Measurements from ENCODE around the gene NPL.

The NPL gene

DNA sequence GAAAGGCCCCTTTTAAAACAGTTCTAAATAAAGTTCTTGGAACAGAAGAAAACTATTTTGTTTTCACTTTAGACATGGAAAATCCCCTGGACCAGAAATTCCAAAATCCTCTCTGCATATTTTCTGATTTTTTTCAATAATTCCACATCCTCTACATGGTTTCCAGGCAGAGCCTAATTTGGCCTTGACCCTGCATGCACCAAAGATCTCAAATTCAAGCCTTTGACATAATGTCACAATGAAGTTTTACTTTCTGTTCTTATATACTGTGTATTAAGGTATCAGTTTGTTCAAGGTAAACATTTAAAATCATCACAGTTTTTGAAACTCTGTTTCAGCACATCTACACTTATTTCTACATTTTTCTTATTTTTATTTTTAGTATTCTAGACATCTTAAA lies 12.2 kb upstream of the NPL start:
- H3K4me3 ChIP-seq (ENCODE audit: low read depth, low read length) = no peak overlapping the region

DNA sequence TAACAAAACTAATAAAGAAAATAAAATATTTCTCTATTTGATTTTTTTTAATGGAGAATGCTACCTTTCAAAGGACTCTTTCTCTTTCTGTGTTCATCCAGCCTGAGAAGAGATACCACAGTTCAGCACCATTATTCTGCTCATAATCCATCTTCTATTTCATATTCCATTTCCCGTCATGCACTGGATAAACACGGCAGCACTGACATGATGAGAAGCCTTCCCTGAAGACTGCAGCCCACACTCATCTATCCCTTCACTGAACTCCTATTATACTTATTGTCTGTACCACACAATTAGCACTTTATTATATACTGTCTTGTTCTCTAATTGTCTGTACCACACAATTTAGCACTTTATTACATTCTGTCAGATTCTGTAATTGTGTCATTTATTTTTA lies 10.7 kb upstream of the NPL start:
- H3K4me3 ChIP-seq (ENCODE audit: low read depth, low read length) = no peak overlapping the region

- no peak overlapping the region for H3K4me3 ChIP-seq (ENCODE audit: low read depth, low read length)
Observed at GRCh38 chr1:182779530-182779929, 10.0 kb upstream of the NPL start.

- H3K4me3 ChIP-seq (ENCODE audit: low read depth, low read length) = no peak overlapping the region
Observed at GRCh38 chr1:182781841-182782586, 7.6 kb upstream of the NPL start.

- no peak overlapping the region for H3K4me3 ChIP-seq (ENCODE audit: low read depth, low read length)
Observed at GRCh38 chr1:182782587-182782913, 7.0 kb upstream of the NPL start.

DNA sequence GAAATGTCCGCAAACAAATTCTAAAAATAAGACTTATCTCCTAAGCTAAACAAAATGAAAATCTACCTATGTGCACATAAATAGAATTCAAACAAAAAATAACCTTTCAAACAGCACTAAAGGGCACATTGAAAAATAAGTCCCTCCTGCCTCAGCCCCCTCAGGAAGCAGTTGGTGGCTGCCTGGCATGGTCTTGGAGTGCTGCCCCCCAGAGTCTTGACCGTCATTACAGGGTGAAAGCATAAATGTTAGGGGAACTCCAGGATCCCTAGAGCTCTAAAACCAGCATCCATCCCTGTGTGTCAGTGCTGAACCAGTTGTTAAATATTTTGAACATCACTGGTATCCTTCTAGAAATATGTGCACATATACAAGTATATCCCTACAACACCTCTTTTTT lies 6.5 kb upstream of the NPL start:
- H3K4me3 ChIP-seq (ENCODE audit: low read depth, low read length) = no peak overlapping the region

- no peak overlapping the region for H3K4me3 ChIP-seq (ENCODE audit: low read depth, low read length)
Observed at GRCh38 chr1:182784556-182785171, 4.9 kb upstream of the NPL start.

- H3K4me3 ChIP-seq (ENCODE audit: low read depth, low read length) = no peak overlapping the region
Observed at GRCh38 chr1:182785181-182785580, 4.4 kb upstream of the NPL start.

- H3K4me3 ChIP-seq (ENCODE audit: low read depth, low read length) = no peak overlapping the region
Observed at GRCh38 chr1:182786223-182786994, 3.2 kb upstream of the NPL start.

GRCh38 chr1:182786995-182787324 lies 2.6 kb upstream of the NPL start:
- H3K4me3 ChIP-seq (ENCODE audit: low read depth, low read length) = no peak overlapping the region

GRCh38 chr1:182791281-182792179 lies 2.0 kb downstream of the NPL start:
- H3K4me3 ChIP-seq (ENCODE audit: low read depth, low read length) = no peak overlapping the region

DNA sequence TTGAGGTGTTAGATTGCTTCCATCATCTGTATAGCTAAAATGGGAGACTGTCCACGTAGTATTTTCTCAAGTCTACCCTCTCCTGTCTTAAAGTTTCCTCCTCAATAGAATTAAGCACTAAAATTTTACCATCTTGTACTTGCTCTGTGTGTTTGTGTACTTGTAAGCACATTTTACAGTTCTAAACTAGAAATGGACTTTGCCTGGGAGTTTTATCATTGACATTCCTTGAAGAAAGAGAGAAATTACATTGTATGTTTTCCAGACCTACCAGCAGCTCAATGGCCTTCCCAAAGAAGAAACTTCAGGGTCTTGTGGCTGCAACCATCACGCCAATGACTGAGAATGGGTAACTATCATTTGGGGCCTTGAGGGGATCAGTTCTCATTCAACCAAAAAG lies 4.5 kb downstream of the NPL start:
- no peak overlapping the region for H3K4me3 ChIP-seq (ENCODE audit: low read depth, low read length)

DNA sequence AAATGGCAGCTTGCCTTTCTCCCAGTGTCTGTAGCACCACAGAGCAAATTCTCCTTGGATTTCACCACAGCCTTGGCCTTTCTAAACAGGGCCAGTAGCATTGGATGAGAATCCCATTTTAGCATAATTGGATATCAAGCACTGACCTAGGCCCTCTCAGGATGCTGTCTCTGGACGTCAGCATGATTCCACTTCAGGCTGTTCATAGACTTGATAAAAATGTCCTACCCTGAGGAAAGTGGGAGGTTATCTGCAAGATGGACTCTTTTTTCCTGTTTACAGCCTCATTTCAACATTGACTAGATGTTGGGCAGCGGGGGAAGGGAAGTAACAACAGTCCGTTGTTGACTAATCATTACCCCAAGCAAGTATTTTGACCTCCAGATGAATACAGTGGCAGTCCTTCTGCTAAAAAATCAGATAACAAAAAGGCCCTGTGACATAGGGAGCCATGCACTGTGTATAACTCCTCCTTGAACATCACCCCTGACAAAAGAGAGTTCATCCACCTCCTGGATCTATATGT lies 5.2 kb downstream of the NPL start:
- no peak overlapping the region for H3K4me3 ChIP-seq (ENCODE audit: low read depth, low read length)

DNA sequence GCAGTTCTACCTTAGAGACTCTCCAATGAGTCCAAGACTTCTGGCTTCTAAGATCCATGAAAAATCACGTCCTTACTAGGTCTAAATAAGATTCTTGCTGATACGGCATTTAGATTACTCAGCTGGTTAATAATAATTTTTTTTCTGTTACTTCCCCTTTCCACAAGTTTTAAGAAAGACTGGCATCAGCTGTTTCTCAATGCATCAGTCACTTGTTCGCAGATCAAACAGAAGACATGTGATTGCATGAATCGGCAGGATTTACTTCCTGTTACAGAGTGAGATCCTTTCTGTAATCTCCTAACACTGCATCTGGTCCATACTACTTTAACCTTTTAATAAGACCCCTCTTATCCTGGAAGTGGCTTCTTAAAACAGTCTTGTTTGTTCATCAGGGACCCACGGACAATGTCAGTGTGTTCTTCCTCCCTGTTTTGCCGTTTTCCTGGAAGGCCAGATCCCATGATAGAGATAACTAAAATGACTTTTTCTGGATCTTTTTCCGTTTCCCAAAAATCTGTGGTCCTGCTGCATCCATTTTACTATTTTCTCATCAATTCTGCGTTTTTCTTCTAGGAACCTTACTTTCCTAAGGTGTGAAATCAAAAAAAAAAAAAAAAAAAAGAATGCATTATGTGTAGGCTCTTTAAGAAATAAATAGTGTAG lies 6.1 kb downstream of the NPL start:
- H3K4me3 ChIP-seq (ENCODE audit: low read depth, low read length) = no peak overlapping the region

GRCh38 chr1:182802006-182802803 lies 12.6 kb downstream of the NPL start:
- no peak overlapping the region for H3K4me3 ChIP-seq (ENCODE audit: low read depth, low read length)

DNA sequence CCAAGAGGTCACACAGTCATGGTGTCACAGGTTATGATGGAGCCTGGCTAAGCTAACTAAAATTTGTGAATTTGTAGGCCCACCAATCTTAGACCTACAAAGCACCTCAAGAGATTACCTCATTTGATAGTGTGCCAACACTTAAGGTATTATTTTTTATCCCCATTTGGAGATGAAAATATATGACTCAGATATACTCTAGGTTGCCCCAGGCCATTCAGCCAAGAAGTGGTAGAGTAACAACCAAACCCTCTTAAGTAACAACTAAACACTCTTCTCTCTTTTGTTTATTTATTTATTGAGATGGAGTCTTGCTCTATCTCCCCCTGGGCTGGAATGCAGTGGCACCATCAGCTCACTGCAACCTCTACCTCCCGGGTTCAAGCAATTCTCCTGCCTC lies 14.3 kb downstream of the NPL start:
- no peak overlapping the region for H3K4me3 ChIP-seq (ENCODE audit: low read depth, low read length)

DNA sequence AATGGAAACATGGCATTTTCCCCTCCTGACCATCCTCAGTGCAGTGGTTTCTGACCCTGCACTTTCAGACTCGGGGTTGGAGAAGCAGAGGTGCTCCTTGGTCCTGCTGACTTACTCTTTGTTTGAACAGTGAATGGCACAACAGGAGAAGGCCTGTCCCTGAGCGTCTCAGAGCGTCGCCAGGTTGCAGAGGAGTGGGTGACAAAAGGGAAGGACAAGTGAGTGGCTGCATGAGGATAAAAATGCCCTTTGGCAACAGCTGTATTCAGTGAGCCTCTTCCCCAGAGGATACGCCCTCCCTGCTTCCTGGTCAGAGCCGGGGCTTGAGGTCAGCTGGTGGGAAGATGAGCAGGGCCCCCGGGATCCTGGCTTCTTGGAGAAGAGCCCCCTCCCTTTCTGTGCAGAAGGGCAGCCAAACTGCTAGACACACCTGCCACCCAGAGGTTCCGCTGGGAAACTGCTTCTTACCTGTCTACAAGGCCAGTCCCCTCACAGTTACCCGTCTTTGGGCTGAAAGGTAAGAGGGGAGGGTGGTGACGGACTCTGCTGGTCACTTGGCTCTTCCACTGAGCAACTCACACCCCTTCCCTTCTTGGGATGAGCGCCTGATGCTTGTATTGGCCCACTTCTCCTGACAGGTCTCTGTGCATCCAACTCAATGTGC lies 16.6 kb downstream of the NPL start:
- H3K4me3 ChIP-seq (ENCODE audit: low read depth, low read length) = no peak overlapping the region

GRCh38 chr1:182807907-182808306 lies 18.3 kb downstream of the NPL start:
- no peak overlapping the region for H3K4me3 ChIP-seq (ENCODE audit: low read depth, low read length)

DNA sequence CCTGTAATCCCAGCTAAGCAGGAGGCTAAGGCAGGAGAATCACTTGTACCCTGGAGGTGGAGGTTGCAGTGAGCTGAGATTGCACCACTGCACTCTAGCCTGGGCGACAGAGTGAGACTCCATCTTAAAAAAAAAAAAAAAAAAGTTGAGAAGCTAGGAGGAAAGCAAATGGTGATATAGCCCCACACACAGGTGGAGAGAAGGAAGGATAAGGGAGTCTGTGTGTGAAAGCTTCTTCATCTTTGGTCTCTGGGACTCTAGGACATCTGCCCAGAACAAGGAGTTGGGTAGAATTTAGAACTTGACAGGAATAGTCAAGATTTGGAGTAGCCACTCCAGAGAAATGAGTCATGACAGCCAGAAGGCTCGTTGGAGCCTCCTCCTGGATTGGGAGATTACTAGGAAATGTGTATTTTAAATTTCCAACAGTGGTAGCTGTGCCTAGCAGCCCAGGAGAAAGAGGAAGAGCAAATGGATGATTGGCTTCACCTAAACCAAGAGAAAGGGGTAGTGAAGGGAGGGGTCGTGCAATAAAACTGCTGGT lies 19.9 kb downstream of the NPL start:
- no peak overlapping the region for H3K4me3 ChIP-seq (ENCODE audit: low read depth, low read length)
